Coronary artery (tissue), 2 donors: ENCODE measurements around the gene SPON1.

Source experiments
- DNase-seq: peaks from one replicate; pipeline ENCODE4 v3.0.0-alpha.2; 2017; ENCODE audit warnings: low spot score
- H3K27ac ChIP-seq, 2 donors: fragments of 200-600 bp; sonication (generic); one replicate each; pipeline ENCODE4 v1.5.1; 2016 to 2019
- H3K4me3 ChIP-seq: fragments of 200-600 bp; sonication (generic); 2 replicates; pipeline ENCODE4 v1.5.1; 2016; ENCODE audit warnings: mild to moderate bottlenecking, moderate library complexity
- TF ChIP-seq, protein P1 (sequence below): fragments of 200-600 bp; sonication (generic); IDR thresholded peaks from one replicate; pipeline ENCODE4 v1.5.1; 2019; ENCODE audit warnings: antibody characterized with exemption

The SPON1 gene

DNA sequence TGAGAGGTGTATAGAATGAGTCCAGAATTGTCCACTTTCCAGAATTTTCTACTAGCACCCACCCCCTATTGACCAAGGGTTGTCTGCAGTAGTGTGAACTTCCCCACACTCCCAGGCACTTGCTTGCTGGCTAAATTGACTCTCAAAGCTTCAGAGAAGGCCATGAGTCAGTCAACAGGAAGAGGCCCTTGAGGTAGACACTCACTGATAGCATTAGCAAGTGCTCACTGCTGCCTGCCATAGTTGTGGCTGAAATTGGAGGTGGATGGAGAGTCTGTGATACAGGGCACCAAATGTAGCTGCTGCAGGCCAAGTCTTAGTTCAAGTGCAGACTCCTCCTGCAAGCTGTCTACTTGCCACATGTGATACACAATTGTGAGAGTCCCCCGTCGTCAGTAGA lies 156.8 kb downstream of the SPON1 start:
- TF ChIP-seq, protein P1, sequence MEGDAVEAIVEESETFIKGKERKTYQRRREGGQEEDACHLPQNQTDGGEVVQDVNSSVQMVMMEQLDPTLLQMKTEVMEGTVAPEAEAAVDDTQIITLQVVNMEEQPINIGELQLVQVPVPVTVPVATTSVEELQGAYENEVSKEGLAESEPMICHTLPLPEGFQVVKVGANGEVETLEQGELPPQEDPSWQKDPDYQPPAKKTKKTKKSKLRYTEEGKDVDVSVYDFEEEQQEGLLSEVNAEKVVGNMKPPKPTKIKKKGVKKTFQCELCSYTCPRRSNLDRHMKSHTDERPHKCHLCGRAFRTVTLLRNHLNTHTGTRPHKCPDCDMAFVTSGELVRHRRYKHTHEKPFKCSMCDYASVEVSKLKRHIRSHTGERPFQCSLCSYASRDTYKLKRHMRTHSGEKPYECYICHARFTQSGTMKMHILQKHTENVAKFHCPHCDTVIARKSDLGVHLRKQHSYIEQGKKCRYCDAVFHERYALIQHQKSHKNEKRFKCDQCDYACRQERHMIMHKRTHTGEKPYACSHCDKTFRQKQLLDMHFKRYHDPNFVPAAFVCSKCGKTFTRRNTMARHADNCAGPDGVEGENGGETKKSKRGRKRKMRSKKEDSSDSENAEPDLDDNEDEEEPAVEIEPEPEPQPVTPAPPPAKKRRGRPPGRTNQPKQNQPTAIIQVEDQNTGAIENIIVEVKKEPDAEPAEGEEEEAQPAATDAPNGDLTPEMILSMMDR, result no peak
- H3K27ac ChIP-seq, result no peak overlapping the region
- H3K4me3 ChIP-seq, result no peak overlapping the region
- DNase-seq, result no peak

DNA sequence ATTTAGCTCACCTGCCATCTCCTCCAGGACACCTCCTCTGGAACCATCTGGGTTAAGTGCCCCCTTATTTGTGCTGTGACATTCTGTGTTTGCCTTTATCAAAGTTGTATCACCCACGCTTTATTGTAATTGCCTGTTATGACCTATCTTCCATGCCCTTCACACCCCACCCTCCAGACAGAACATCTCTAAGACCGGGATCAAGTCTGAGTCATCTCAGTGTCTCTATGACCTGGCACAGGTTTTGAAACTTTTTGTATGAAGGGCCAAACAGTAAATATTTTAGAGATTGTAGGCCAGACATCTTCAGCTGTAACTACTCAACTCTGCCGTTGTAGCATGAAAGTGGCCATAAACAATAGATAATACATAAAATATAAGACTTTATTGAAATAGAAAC lies 161.8 kb downstream of the SPON1 start:
- no peak overlapping the region for H3K27ac ChIP-seq
- no peak for DNase-seq
- H3K4me3 ChIP-seq, result no peak overlapping the region
- TF ChIP-seq, protein P1, result no peak

- TF ChIP-seq, protein P1, result no peak
- no peak for DNase-seq
- Histone ChIP-seq H3K4me3 (no peak overlapping the region), H3K27ac (no peak overlapping the region)
Observed at GRCh38 chr11:14124886-14125285, 162.4 kb downstream of the SPON1 start.

- DNase-seq, result no peak
- Histone ChIP-seq H3K4me3 (no peak overlapping the region), H3K27ac (no peak overlapping the region)
- TF ChIP-seq, protein P1, result no peak
Observed at GRCh38 chr11:14125529-14125928, 163.0 kb downstream of the SPON1 start.

- Histone ChIP-seq H3K27ac (no peak overlapping the region), H3K4me3 (no peak overlapping the region)
- DNase-seq, result no peak
- TF ChIP-seq, protein P1, result no peak
Observed at GRCh38 chr11:14127679-14128078, 165.2 kb downstream of the SPON1 start.

GRCh38 chr11:14132312-14132711 lies 169.8 kb downstream of the SPON1 start:
- DNase-seq, result no peak
- Histone ChIP-seq H3K4me3 (no peak overlapping the region), H3K27ac (no peak overlapping the region)
- TF ChIP-seq, protein P1, result no peak

GRCh38 chr11:14133381-14133780 lies 170.9 kb downstream of the SPON1 start:
- Histone ChIP-seq H3K27ac (no peak overlapping the region), H3K4me3 (no peak overlapping the region)
- TF ChIP-seq, protein P1, result no peak
- no peak for DNase-seq
